GM21390 (cell line): ENCODE data around the gene ZC3H18.

ENCODE experiments used
- ATAC-seq: cut with Tn5 transposase; IDR thresholded peaks from one replicate; pipeline ENCODE4 v1.9.1; 2021; ENCODE audit not compliant: unreplicated experiment

Gene ZC3H18

GRCh38 chr16:88578446-88579313 is 8.5 kb downstream of the ZC3H18 start:
- ATAC-seq = no peak

GRCh38 chr16:88580371-88580770 is 10.2 kb downstream of the ZC3H18 start:
- no peak for ATAC-seq

- ATAC-seq = no peak
These were observed 10.8 kb downstream of the ZC3H18 start for GRCh38 chr16:88581033-88581432.

GRCh38 chr16:88582912-88583575 is 12.8 kb downstream of the ZC3H18 start:
- no peak for ATAC-seq

- no peak for ATAC-seq
These were observed 14.5 kb downstream of the ZC3H18 start for GRCh38 chr16:88584676-88585075.

GRCh38 chr16:88585269-88585668 is 15.1 kb downstream of the ZC3H18 start:
- ATAC-seq = no peak

GRCh38 chr16:88585927-88586581 is 15.9 kb downstream of the ZC3H18 start:
- no peak for ATAC-seq

- ATAC-seq = no peak
These were observed 17.9 kb downstream of the ZC3H18 start for GRCh38 chr16:88588148-88588547.

GRCh38 chr16:88588754-88589153 is 18.6 kb downstream of the ZC3H18 start:
- no peak for ATAC-seq

- ATAC-seq = no peak
These were observed 19.2 kb downstream of the ZC3H18 start for GRCh38 chr16:88589441-88589840.

GRCh38 chr16:88591577-88592021 is 21.4 kb downstream of the ZC3H18 start:
- no peak for ATAC-seq

GRCh38 chr16:88593061-88593460 is 22.9 kb downstream of the ZC3H18 start:
- no peak for ATAC-seq

GRCh38 chr16:88593489-88593888 is 23.3 kb downstream of the ZC3H18 start:
- ATAC-seq = no peak

GRCh38 chr16:88593910-88594309 is 23.7 kb downstream of the ZC3H18 start:
- ATAC-seq = no peak

- ATAC-seq = no peak
These were observed 24.9 kb downstream of the ZC3H18 start for GRCh38 chr16:88595101-88595500.

GRCh38 chr16:88595921-88596320 is 25.7 kb downstream of the ZC3H18 start:
- ATAC-seq = no peak

GRCh38 chr16:88596483-88596882 is 26.3 kb downstream of the ZC3H18 start:
- no peak for ATAC-seq

GRCh38 chr16:88597856-88598491 is 27.8 kb downstream of the ZC3H18 start:
- ATAC-seq = no peak

- ATAC-seq = no peak
These were observed 29.0 kb downstream of the ZC3H18 start for GRCh38 chr16:88599092-88599733.

GRCh38 chr16:88599825-88600538 is 29.8 kb downstream of the ZC3H18 start:
- no peak for ATAC-seq
